HEK293 (cell line): ENCODE data around the gene MRO.

Experiments used
- CTCF ChIA-PET: fragments of 350-600 bp; formaldehyde crosslinking; extraction: SDS; loops from one replicate; lab custom pipeline; 2021; ENCODE audit warnings: antibody characterized with exemption; lab: Yijun Ruan, JAX
- POLR2A ChIA-PET: fragments of 300-600 bp; formaldehyde crosslinking; extraction: SDS; loops from one replicate; lab custom pipeline; 2020; ENCODE audit warnings: antibody characterized with exemption, inconsistent platforms; lab: Yijun Ruan, JAX
- H3K27ac ChIP-seq: fragments of 200-500 bp; sonication (Bioruptor generic); 2 replicates; pipeline ENCODE4 v1.5.1; 2014; ENCODE audit warnings: low read depth, low read length, control low read depth, inconsistent platforms; ENCODE audit errors: extremely low read depth
- H3K36me3 ChIP-seq, 2 experiments: fragments of 200-500 bp in 1 of 2; sonication (Bioruptor generic) in 1 of 2; 1 replicate in 1 of 2; 2 replicates in 1 of 2; pipeline ENCODE4 v1.5.1; 2014 to 2017; ENCODE audit warnings: inconsistent platforms in 2 of 2, low read length in 2 of 2; ENCODE audit not compliant: control insufficient read depth in 2 of 2, insufficient read depth in 1 of 2
- H3K4me1 ChIP-seq: fragments of 200-500 bp; sonication (Bioruptor generic); 2 replicates; pipeline ENCODE4 v1.5.1; 2014; ENCODE audit warnings: mild to moderate bottlenecking, low read length, inconsistent platforms; ENCODE audit not compliant: control insufficient read depth, insufficient read depth
- H3K4me3 ChIP-seq: 2 replicates; pipeline ENCODE4 v1.5.1; 2011; ENCODE audit warnings: low read depth, mild to moderate bottlenecking, control low read depth, low read length, moderate library complexity
- H3K9me3 ChIP-seq: fragments of 200-500 bp; sonication (Bioruptor generic); 2 replicates; pipeline ENCODE4 v1.5.1; 2014; ENCODE audit warnings: low read depth, low read length, inconsistent platforms; ENCODE audit not compliant: control insufficient read depth, insufficient read depth
- BCL11A ChIP-seq: fragments of 450-650 bp; formaldehyde crosslinking; IDR thresholded peaks from 2 replicates; pipeline ENCODE4 v1.5.1; 2016; ENCODE audit warnings: low read depth, missing biosample characterization, missing genetic modification characterization
- ZBTB17 ChIP-seq: fragments of 450-650 bp; formaldehyde crosslinking; IDR thresholded peaks from 2 replicates; pipeline ENCODE4 v1.5.1; 2016; ENCODE audit warnings: missing biosample characterization, missing genetic modification characterization
- ZBTB48 ChIP-seq: fragments of 450-650 bp; formaldehyde crosslinking; IDR thresholded peaks from 2 replicates; pipeline ENCODE4 v1.5.1; 2016; ENCODE audit warnings: missing biosample characterization, missing genetic modification characterization
- ZBTB8A ChIP-seq: fragments of 450-650 bp; formaldehyde crosslinking; IDR thresholded peaks from 2 replicates; pipeline ENCODE4 v1.5.1; 2016; ENCODE audit warnings: missing biosample characterization, missing genetic modification characterization
- ZNF132 ChIP-seq: fragments of 450-650 bp; formaldehyde crosslinking; IDR thresholded peaks from 2 replicates; pipeline ENCODE4 v1.5.1; 2017; ENCODE audit warnings: missing biosample characterization, missing genetic modification characterization, borderline replicate concordance
- ZNF146 ChIP-seq: fragments of 450-650 bp; formaldehyde crosslinking; IDR thresholded peaks from 2 replicates; pipeline ENCODE4 v1.5.1; 2016; ENCODE audit warnings: missing biosample characterization, missing genetic modification characterization
- ZNF155 ChIP-seq: fragments of 450-650 bp; formaldehyde crosslinking; IDR thresholded peaks from 2 replicates; pipeline ENCODE4 v1.5.1; 2016; ENCODE audit warnings: missing biosample characterization, missing genetic modification characterization
- ZNF174 ChIP-seq: fragments of 450-650 bp; formaldehyde crosslinking; IDR thresholded peaks from 2 replicates; pipeline ENCODE4 v1.5.0; 2017; ENCODE audit warnings: missing biosample characterization, mild to moderate bottlenecking, missing genetic modification characterization
- ZNF211 ChIP-seq: fragments of 450-650 bp; formaldehyde crosslinking; IDR thresholded peaks from 2 replicates; pipeline ENCODE4 v1.5.1; 2016; ENCODE audit warnings: low read depth, missing biosample characterization, missing genetic modification characterization
- ZNF555 ChIP-seq: fragments of 450-650 bp; formaldehyde crosslinking; conservative IDR thresholded peaks from 2 replicates; pipeline ENCODE4 v1.5.1; 2017; ENCODE audit warnings: missing biosample characterization, mild to moderate bottlenecking, missing genetic modification characterization, inconsistent platforms
- ZNF561 ChIP-seq: fragments of 450-650 bp; IDR thresholded peaks from 2 replicates; pipeline ENCODE4 v1.5.1; 2018; ENCODE audit warnings: missing biosample characterization, missing genetic modification characterization, borderline replicate concordance
- ZNF830 ChIP-seq: fragments of 450-650 bp; IDR thresholded peaks from 2 replicates; pipeline ENCODE4 v1.5.0; 2018; ENCODE audit warnings: missing biosample characterization, missing genetic modification characterization, low read depth, mild to moderate bottlenecking, moderate library complexity
- ZNF843 ChIP-seq: fragments of 450-650 bp; formaldehyde crosslinking; IDR thresholded peaks from 2 replicates; pipeline ENCODE4 v1.5.1; 2016; ENCODE audit warnings: missing biosample characterization, missing genetic modification characterization
- ZSCAN16 ChIP-seq: fragments of 450-650 bp; formaldehyde crosslinking; IDR thresholded peaks from 2 replicates; pipeline ENCODE4 v1.5.1; 2016; ENCODE audit warnings: missing biosample characterization, missing genetic modification characterization
- TF ChIP-seq, protein P1 (sequence below): fragments of 450-650 bp; formaldehyde crosslinking; IDR thresholded peaks from 2 replicates; pipeline ENCODE4 v1.5.1; 2017; ENCODE audit warnings: missing biosample characterization, missing genetic modification characterization
- TF ChIP-seq, protein P2 (sequence below): fragments of 450-650 bp; formaldehyde crosslinking; IDR thresholded peaks from 2 replicates; pipeline ENCODE4 v1.5.1; 2016; ENCODE audit warnings: missing biosample characterization, missing genetic modification characterization
- TF ChIP-seq, protein P3 (sequence below): fragments of 450-650 bp; formaldehyde crosslinking; IDR thresholded peaks from 2 replicates; pipeline ENCODE4 v1.5.1; 2016; ENCODE audit warnings: missing biosample characterization, missing genetic modification characterization, borderline replicate concordance
- TF ChIP-seq, protein P4 (sequence below): fragments of 450-650 bp; formaldehyde crosslinking; IDR thresholded peaks from 2 replicates; pipeline ENCODE4 v1.5.1; 2017; ENCODE audit warnings: missing biosample characterization, missing genetic modification characterization

MRO gene

GRCh38 chr18:50822756-50823155 is 2.9 kb upstream of the MRO start:
- TF ChIP-seq, protein P1, sequence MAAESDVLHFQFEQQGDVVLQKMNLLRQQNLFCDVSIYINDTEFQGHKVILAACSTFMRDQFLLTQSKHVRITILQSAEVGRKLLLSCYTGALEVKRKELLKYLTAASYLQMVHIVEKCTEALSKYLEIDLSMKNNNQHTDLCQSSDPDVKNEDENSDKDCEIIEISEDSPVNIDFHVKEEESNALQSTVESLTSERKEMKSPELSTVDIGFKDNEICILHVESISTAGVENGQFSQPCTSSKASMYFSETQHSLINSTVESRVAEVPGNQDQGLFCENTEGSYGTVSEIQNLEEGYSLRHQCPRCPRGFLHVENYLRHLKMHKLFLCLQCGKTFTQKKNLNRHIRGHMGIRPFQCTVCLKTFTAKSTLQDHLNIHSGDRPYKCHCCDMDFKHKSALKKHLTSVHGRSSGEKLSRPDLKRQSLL (tag by site-specific recombination) = no peak
- TF ChIP-seq, protein P2, sequence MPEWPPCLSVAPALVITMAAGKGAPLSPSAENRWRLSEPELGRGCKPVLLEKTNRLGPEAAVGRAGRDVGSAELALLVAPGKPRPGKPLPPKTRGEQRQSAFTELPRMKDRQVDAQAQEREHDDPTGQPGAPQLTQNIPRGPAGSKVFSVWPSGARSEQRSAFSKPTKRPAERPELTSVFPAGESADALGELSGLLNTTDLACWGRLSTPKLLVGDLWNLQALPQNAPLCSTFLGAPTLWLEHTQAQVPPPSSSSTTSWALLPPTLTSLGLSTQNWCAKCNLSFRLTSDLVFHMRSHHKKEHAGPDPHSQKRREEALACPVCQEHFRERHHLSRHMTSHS = no peak
- TF ChIP-seq ZNF561 (no peak), ZSCAN16 (tag by site-specific recombination) (no peak), ZBTB8A (tag by site-specific recombination) (no peak), BCL11A (no peak), ZNF555 (tag by site-specific recombination) (no peak), ZNF843 (no peak), ZNF830 (no peak), ZNF211 (no peak), ZNF146 (tag by site-specific recombination) (no peak), ZNF155 (no peak), ZNF174 (tag by site-specific recombination) (no peak), ZNF132 (tag by site-specific recombination) (no peak)
- TF ChIP-seq, protein P3, sequence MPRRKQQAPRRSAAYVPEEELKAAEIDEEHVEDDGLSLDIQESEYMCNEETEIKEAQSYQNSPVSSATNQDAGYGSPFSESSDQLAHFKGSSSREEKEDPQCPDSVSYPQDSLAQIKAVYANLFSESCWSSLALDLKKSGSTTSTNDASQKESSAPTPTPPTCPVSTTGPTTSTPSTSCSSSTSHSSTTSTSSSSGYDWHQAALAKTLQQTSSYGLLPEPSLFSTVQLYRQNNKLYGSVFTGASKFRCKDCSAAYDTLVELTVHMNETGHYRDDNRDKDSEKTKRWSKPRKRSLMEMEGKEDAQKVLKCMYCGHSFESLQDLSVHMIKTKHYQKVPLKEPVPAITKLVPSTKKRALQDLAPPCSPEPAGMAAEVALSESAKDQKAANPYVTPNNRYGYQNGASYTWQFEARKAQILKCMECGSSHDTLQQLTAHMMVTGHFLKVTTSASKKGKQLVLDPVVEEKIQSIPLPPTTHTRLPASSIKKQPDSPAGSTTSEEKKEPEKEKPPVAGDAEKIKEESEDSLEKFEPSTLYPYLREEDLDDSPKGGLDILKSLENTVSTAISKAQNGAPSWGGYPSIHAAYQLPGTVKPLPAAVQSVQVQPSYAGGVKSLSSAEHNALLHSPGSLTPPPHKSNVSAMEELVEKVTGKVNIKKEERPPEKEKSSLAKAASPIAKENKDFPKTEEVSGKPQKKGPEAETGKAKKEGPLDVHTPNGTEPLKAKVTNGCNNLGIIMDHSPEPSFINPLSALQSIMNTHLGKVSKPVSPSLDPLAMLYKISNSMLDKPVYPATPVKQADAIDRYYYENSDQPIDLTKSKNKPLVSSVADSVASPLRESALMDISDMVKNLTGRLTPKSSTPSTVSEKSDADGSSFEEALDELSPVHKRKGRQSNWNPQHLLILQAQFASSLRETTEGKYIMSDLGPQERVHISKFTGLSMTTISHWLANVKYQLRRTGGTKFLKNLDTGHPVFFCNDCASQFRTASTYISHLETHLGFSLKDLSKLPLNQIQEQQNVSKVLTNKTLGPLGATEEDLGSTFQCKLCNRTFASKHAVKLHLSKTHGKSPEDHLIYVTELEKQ (tag by site-specific recombination) = no peak
- TF ChIP-seq, protein P4, sequence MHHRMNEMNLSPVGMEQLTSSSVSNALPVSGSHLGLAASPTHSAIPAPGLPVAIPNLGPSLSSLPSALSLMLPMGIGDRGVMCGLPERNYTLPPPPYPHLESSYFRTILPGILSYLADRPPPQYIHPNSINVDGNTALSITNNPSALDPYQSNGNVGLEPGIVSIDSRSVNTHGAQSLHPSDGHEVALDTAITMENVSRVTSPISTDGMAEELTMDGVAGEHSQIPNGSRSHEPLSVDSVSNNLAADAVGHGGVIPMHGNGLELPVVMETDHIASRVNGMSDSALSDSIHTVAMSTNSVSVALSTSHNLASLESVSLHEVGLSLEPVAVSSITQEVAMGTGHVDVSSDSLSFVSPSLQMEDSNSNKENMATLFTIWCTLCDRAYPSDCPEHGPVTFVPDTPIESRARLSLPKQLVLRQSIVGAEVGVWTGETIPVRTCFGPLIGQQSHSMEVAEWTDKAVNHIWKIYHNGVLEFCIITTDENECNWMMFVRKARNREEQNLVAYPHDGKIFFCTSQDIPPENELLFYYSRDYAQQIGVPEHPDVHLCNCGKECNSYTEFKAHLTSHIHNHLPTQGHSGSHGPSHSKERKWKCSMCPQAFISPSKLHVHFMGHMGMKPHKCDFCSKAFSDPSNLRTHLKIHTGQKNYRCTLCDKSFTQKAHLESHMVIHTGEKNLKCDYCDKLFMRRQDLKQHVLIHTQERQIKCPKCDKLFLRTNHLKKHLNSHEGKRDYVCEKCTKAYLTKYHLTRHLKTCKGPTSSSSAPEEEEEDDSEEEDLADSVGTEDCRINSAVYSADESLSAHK = no peak
- CTCF ChIA-PET = interaction anchor here (0.6 kb wide), 1 partner anchor 29 kb away, joined by 3 read pairs; no protein-coding TSS in a partner anchor

DNA sequence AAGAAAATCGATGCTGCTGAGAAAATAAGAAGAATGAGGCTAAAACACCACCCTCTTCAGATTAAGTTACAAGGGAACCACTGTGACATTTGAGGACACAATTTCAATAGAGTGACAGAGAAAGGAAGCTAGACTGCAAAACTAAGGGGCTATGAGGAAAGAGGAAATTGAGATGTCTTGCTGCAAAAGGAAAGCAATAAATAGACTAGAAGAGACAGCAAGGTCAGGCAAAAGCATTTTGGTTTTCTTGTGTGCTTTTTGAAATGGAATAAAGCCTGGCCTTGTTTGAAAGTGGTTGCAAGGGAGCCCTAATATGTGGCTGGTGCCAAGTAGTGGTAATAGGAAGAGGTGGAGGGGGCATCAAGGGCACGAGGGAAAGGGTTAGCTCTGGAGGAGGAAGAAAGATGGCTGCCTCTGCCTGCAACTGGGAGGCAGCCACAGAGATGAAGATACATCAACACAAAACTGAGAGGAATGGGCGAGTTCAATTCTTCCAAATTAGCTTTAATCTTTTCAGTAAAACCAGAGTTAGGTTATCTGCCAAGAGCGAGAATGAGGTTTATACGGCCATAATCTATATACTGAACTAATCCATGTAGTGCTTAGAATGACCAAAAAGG is 1.2 kb upstream of the MRO start:
- TF ChIP-seq ZBTB48 (tag by site-specific recombination) (peak; percentile 59; the same call in 1 of the 2 replicates), ZBTB17 (tag by site-specific recombination) (no peak)
- no peaks in the 10 kb centered on the region for H3K36me3 ChIP-seq
- POLR2A ChIA-PET = interaction anchor here (1.0 to 1.3 kb wide), 2 partner anchors 58 to 209 kb away, joined by 3 read pairs; partner anchors contain the start of genes ME2 and SMAD4
- H3K4me3 ChIP-seq = no peak overlapping the region
- CTCF ChIA-PET = interaction anchor here (0.5 to 3.7 kb wide), 31 partner anchors 13 to 394 kb away, joined by 3 to 38 read pairs (median 4); partner anchors contain the start of gene ME2
- no peaks in the 10 kb centered on the region for H3K9me3 ChIP-seq
- H3K27ac ChIP-seq = no peak overlapping the region
- H3K4me1 ChIP-seq = peaks cover 17% of the 10 kb centered on the region

More at GRCh38 chr18:50822756-50823155, 2.9 kb upstream of the MRO start:
- no peaks in the 10 kb centered on the region for H3K36me3 ChIP-seq
- POLR2A ChIA-PET = no interaction called here
- no peak overlapping the region for H3K4me3 ChIP-seq
- peaks cover 6% of the 10 kb centered on the region; the same call in 1 of the 2 replicates for H3K4me1 ChIP-seq
- H3K9me3 ChIP-seq = no peaks in the 10 kb centered on the region
- no peak overlapping the region for H3K27ac ChIP-seq
